ENCODE measurements around the gene BRWD1.
A peak's percentile ranks its signal among the peaks of the same experiment; 100 is the strongest.
"Not testable (repeated sequence)": the region's sequence is repeated elsewhere in the genome, so short reads cannot be mapped to it uniquely, and the experiment has no call there.

Gene BRWD1

GRCh38 chr21:39173716-39174680, 139.4 kb downstream of the BRWD1 start:
- DNase-seq (ENCODE audit: low spot score) = no peak

- DNase-seq (ENCODE audit: low spot score) = no peak
These were observed 143.5 kb downstream of the BRWD1 start for GRCh38 chr21:39169906-39170305.

- DNase-seq (ENCODE audit: low spot score) = no peak
These were observed 144.6 kb downstream of the BRWD1 start for GRCh38 chr21:39168800-39169199.

GRCh38 chr21:39164523-39164922, 148.9 kb downstream of the BRWD1 start:
- DNase-seq (ENCODE audit: low spot score) = no peak

GRCh38 chr21:39161064-39161463, 152.4 kb downstream of the BRWD1 start:
- no peak for DNase-seq (ENCODE audit: low spot score)

GRCh38 chr21:39159342-39160063, 153.9 kb downstream of the BRWD1 start:
- no peak for DNase-seq (ENCODE audit: low spot score)

- not testable (repeated sequence) for DNase-seq (ENCODE audit: low spot score)
These were observed 156.2 kb downstream of the BRWD1 start for GRCh38 chr21:39157241-39157640.

- DNase-seq (ENCODE audit: low spot score) = no peak
These were observed 157.4 kb downstream of the BRWD1 start for GRCh38 chr21:39156024-39156423.

GRCh38 chr21:39155578-39155977, 157.9 kb downstream of the BRWD1 start:
- no peak for DNase-seq (ENCODE audit: low spot score)

GRCh38 chr21:39153842-39154241, 159.6 kb downstream of the BRWD1 start:
- DNase-seq (ENCODE audit: low spot score) = no peak

GRCh38 chr21:39153373-39153772, 160.1 kb downstream of the BRWD1 start:
- peak; percentile 25 for DNase-seq (ENCODE audit: low spot score)

- DNase-seq (ENCODE audit: low spot score) = no peak
These were observed 161.2 kb downstream of the BRWD1 start for GRCh38 chr21:39152271-39152670.

GRCh38 chr21:39150877-39151276, 162.6 kb downstream of the BRWD1 start:
- no peak for DNase-seq (ENCODE audit: low spot score)

- DNase-seq (ENCODE audit: low spot score) = no peak
These were observed 163.1 kb downstream of the BRWD1 start for GRCh38 chr21:39150316-39150715.

GRCh38 chr21:39149882-39150281, 163.6 kb downstream of the BRWD1 start:
- no peak for DNase-seq (ENCODE audit: low spot score)

- DNase-seq (ENCODE audit: low spot score) = no peak
These were observed 164.5 kb downstream of the BRWD1 start for GRCh38 chr21:39148975-39149374.

GRCh38 chr21:39144191-39144590, 169.2 kb downstream of the BRWD1 start:
- DNase-seq (ENCODE audit: low spot score) = no peak

GRCh38 chr21:39142972-39143371, 170.5 kb downstream of the BRWD1 start:
- no peak for DNase-seq (ENCODE audit: low spot score)

GRCh38 chr21:39141502-39141901, 171.9 kb downstream of the BRWD1 start:
- DNase-seq (ENCODE audit: low spot score) = no peak

GRCh38 chr21:39137248-39138178, 175.9 kb downstream of the BRWD1 start:
- no peak for DNase-seq (ENCODE audit: low spot score)

- DNase-seq (ENCODE audit: low spot score) = no peak
These were observed 176.7 kb downstream of the BRWD1 start for GRCh38 chr21:39136711-39137110.

- DNase-seq (ENCODE audit: low spot score) = not testable (repeated sequence)
These were observed 177.3 kb downstream of the BRWD1 start for GRCh38 chr21:39136138-39136537.
